GM18873 (cell line): Measurements from ENCODE around the gene PTPRS.

Experiments used
- ATAC-seq: cut with Tn5 transposase; IDR thresholded peaks from one replicate; pipeline ENCODE4 v1.9.1; 2021; ENCODE audit warnings: mild to moderate bottlenecking, moderate library complexity, moderate number of reproducible peaks; ENCODE audit not compliant: unreplicated experiment, low FRiP score

PTPRS gene

GRCh38 chr19:5355693-5356092 is 15.1 kb upstream of the PTPRS start:
- ATAC-seq = no peak

DNA sequence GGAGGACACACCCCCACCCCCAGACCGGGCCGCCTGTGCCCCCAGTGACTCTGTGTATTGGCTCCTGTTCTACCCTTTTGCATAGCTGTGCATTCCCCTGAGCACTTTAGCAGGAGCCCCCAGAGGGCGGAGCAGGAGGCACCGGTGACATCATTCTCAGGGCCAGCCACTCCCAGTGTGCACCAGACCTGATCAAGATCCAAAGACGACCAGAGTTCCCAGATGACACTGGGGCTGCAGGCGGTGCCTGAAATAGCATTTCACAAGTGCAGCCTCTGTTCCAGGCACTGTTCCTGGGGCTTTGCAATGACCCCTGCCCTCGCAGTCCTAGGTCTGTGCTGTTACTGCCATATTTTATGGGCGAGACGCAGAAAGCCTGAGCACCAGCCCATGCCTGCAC is 14.5 kb upstream of the PTPRS start:
- no peak for ATAC-seq

- ATAC-seq = no peak
These were observed 13.8 kb upstream of the PTPRS start for GRCh38 chr19:5354403-5354802.

GRCh38 chr19:5352229-5352763 is 11.7 kb upstream of the PTPRS start:
- no peak for ATAC-seq

- ATAC-seq = no peak
These were observed 11.2 kb upstream of the PTPRS start for GRCh38 chr19:5351731-5352228.

- no peak for ATAC-seq
These were observed 8.4 kb upstream of the PTPRS start for GRCh38 chr19:5349041-5349440.

DNA sequence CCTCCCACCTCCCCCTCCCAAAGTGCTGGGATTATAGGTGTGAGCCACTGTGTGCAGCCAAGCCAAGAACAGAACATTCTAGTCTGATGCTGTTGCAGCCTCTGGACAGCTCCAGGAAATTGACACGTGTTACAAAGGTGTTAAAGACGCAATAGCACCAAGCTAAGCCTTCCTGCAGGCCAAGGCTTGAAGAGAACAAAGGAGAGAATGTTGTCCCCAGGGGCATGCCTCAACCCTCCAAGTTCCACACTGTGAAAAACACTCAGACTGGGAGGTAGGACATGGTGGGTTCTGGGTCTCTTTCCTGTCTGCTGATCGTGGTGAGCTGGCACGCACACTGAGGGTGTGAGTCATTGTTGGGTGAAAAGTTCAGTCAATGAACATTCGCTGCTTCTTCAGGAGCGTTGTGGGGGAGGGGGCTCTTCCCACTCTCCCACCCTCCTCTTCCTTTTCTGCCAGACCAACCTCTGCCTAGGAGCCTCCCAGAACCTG is 5.3 kb upstream of the PTPRS start:
- ATAC-seq = no peak

GRCh38 chr19:5343848-5344247 is 3.2 kb upstream of the PTPRS start:
- ATAC-seq = no peak

DNA sequence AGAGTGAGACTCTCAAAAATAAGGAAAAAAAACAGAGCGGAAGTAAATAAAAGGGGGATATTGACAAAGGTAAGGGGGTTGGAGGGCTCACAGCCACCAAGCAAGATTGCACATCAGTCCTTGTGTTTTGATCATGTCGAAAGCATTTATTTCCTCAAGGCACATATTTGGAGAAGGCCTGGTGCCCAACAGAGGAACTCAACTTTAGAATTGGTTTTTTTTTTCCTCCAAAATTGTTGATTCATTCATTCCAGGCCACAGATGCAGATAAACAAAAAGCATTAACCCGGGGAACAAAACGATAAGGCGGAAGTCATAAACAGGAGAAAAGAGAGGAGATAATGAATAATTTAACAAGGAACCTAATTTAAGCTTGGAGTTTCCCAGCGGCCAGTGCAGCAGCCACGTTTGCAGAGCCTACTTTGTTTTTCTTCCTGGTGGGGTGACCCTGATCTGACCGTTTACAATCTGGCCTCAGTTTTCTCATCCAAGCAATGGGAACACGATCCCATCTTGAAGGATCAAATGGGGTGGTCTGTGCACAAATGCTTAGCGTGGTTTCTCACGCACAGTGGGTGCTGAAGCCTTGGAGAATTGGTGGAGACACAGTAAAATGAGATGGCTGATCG is 2.1 kb upstream of the PTPRS start:
- no peak for ATAC-seq

GRCh38 chr19:5341981-5342380 is 1.4 kb upstream of the PTPRS start:
- ATAC-seq = no peak

DNA sequence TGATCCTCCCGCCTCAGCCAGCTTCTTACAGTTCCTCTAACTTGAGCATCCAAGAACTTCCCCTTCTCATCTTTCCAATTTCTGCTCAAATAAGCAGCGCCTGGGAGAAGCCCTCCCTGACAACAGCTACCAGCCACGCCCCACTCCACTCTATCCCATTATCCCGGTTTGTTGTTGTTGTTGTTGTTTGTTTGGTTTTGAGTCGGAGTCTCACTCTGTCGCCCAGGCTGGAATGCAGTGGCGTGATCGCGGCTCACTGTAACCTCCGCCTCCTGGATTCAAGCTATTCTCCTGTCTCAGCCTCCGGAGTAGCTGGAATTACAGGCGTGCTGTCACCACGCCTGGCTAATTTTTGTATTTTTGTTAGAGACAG is 822 bp upstream of the PTPRS start:
- ATAC-seq = no peak

GRCh38 chr19:5339950-5340636 is 519 bp downstream of the PTPRS start:
- ATAC-seq = no peak

DNA sequence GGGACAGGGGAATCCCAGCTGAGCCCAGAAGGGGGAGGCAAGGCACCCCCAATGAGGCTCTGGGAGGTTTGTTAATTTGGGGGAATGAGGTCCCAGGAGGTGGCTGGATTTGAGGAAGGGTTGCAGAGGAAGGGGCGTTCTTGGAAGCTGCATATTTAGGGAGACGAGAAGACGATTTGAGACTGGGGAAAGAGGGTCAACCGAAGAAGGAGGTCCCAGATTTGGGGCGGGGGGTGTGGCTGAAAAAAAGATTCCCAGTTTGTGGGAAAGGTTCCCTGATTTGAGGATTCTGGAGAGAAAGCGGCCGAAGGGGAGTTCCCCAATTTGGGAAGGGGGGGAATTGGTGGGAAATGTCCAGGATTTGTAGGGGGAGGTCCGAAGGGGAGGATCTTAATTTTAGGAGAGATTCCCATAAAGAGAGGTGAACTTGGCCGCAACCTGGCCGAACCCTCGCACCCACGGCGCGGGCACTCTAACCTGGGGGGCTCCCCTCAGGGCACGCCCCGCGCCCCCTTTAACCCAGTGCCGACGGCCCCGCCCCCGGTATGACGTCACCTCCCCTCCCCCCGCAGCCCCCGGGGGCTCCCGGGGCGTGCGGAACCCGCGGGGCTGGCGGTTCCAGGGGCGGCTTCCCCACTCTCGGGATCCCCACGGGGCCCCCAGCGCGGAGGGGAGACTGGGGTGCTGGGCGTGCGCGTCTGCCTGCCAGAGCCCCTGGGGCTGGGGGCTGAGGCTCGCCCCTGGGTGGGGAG is 1.2 kb downstream of the PTPRS start:
- no peak for ATAC-seq

DNA sequence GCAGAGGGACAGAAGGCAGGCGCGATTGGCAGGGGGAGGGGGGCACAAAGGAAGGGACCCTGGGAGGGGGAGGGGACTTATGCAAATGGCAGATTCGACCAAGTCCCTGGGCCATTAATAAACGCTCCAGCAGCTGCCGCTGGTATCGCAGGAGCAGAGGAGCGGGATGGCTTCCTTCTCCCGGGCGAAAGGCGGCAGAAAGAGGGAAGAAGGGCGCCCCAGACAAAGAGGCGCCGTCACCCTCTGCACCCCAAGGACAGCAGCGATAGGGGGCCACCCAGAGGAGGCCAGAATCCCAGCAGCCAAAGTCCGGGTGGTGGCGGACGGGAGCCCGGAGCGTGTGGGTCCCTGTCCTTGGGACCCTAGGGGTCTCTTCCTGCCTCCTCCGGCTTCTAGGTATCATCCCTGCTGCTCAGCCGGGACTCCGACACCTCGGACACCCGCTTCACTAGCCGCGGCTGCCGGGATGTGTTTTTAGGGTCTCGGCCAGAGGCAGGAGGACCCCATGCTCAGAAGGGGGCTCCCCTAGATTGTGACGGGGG is 1.9 kb downstream of the PTPRS start:
- no peak for ATAC-seq

GRCh38 chr19:5337708-5338655 is 2.6 kb downstream of the PTPRS start:
- ATAC-seq = no peak

- ATAC-seq = no peak
These were observed 3.5 kb downstream of the PTPRS start for GRCh38 chr19:5337126-5337525.

GRCh38 chr19:5336195-5336965 is 4.2 kb downstream of the PTPRS start:
- no peak for ATAC-seq

GRCh38 chr19:5335593-5335992 is 5.0 kb downstream of the PTPRS start:
- no peak for ATAC-seq
